Endothelial cell of umbilical vein (primary cell): ENCODE measurements around the gene GNAO1.

Experiments used
- EZH2 ChIP-seq: IDR thresholded peaks from 2 replicates; pipeline ENCODE4 v1.6.1; 2012; ENCODE audit warnings: borderline replicate concordance, low read depth, mild to moderate bottlenecking, moderate library complexity, low read length, inconsistent platforms; ENCODE audit not compliant: severe bottlenecking
- MYC ChIP-seq: IDR thresholded peaks from one replicate; pipeline ENCODE4 v1.6.1; 2011; ENCODE audit warnings: mild to moderate bottlenecking, low read depth, low read length
- POLR2A ChIP-seq: IDR thresholded peaks from 2 replicates; pipeline ENCODE4 v1.6.1; 2012; ENCODE audit warnings: low read depth, mild to moderate bottlenecking, control low read depth, low read length
- POLR2AphosphoS5 ChIP-seq: IDR thresholded peaks from 2 replicates; pipeline ENCODE4 v1.6.1; 2012; ENCODE audit warnings: low read depth, mild to moderate bottlenecking, control low read depth, low read length, moderate library complexity; ENCODE audit not compliant: insufficient read depth
- TF ChIP-seq, protein P1 (sequence below), 2 donors: IDR thresholded peaks; 1 replicate in 1 of 2; 2 replicates in 1 of 2; pipeline ENCODE4 v1.5.1; 2011; ENCODE audit warnings: low read length in 2 of 2, mild to moderate bottlenecking in 2 of 2, moderate library complexity in 2 of 2, control low read depth in 1 of 2, inconsistent platforms in 1 of 2, low read depth in 1 of 2; ENCODE audit not compliant: insufficient read depth in 1 of 2; ENCODE audit errors: extremely low read depth in 1 of 2
- TF ChIP-seq, protein P2 (sequence below): IDR thresholded peaks from 2 replicates; pipeline ENCODE4 v1.6.1; 2011; ENCODE audit not compliant: insufficient read depth, insufficient read length

DNA sequence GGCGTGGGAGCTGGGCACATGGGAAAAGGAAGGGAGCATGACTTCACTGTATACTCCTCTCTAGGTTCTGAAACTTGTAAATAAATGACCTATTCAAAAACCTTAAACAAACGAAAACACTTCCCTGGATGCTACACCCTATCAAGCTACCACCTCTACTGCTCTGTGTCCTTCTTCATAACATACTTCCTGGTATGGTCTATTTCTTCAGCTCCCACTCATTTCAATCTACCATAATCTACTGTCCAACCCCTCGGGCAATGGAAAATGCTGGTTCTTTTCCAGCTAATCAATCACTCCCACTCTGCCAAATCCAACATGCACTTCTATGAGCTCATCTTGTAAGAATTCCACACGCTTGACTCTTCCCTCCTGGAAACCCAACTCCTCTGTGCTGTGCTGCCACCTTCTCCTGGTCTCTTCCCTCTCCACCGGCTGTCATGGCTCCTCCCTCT lies 191.6 kb downstream of the GNAO1 start:
- TF ChIP-seq, protein P1, sequence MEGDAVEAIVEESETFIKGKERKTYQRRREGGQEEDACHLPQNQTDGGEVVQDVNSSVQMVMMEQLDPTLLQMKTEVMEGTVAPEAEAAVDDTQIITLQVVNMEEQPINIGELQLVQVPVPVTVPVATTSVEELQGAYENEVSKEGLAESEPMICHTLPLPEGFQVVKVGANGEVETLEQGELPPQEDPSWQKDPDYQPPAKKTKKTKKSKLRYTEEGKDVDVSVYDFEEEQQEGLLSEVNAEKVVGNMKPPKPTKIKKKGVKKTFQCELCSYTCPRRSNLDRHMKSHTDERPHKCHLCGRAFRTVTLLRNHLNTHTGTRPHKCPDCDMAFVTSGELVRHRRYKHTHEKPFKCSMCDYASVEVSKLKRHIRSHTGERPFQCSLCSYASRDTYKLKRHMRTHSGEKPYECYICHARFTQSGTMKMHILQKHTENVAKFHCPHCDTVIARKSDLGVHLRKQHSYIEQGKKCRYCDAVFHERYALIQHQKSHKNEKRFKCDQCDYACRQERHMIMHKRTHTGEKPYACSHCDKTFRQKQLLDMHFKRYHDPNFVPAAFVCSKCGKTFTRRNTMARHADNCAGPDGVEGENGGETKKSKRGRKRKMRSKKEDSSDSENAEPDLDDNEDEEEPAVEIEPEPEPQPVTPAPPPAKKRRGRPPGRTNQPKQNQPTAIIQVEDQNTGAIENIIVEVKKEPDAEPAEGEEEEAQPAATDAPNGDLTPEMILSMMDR (IDR thresholded peaks at IDR 0.05; ENCODE audit: extremely low read depth in 1 of 2, insufficient read depth in 1 of 2, low read depth in 1 of 2, low read length in 2 of 2), result no peak
- TF ChIP-seq POLR2A (no peak), POLR2AphosphoS5 (no peak), MYC (no peak), EZH2 (no peak)
- TF ChIP-seq, protein P2, sequence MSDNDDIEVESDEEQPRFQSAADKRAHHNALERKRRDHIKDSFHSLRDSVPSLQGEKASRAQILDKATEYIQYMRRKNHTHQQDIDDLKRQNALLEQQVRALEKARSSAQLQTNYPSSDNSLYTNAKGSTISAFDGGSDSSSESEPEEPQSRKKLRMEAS, result no peak
